ENCODE results near the gene BPIFB3. TPM values are rescaled to one million over a fixed set of nuclear protein-coding genes. Genes with fewer than 3 reads are reported as not detected.

Gene BPIFB3
- total RNA-seq, 2 donors from 2014 or later: not detected

DNA sequence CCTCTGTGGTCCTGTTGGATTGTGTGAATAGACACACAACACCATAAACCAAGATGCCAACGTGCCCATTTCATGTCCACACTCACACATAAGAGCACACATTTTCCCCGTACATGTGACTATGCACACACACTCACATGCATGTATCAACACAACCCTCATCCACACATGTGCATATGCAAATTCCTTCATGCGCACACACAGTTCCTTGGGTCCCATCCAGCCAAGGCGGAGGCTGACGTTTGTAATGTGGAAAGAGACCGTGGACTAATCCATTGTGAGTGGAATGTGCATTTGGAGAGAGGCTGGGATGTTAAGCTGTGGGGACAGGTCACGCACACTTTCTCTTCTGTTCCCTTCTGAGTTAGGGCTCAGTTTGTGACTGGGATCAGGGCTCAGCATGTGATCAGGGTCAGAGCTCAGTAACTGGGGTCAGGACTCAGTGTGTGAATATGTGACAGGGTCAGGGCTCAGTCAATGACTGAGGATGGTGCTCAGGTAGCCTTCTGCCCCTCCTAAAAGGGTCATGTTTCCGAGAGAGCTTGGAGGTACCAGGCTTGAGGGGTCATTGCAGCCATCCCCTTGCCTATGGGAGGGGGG is 46.8 kb upstream of the BPIFB3 start:
- H3K27ac ChIP-seq: no peak overlapping the region
- H3K36me3 ChIP-seq: no peaks in the 10 kb centered on the region
- H3K4me1 ChIP-seq: no peaks in the 10 kb centered on the region
- H3K4me3 ChIP-seq: no peak overlapping the region
- no peaks in the 10 kb centered on the region for H3K27me3 ChIP-seq
- H3K9me3 ChIP-seq: peaks cover 0 to 7% of the 10 kb centered on the region in 2 donors
- TF ChIP-seq, protein P1, sequence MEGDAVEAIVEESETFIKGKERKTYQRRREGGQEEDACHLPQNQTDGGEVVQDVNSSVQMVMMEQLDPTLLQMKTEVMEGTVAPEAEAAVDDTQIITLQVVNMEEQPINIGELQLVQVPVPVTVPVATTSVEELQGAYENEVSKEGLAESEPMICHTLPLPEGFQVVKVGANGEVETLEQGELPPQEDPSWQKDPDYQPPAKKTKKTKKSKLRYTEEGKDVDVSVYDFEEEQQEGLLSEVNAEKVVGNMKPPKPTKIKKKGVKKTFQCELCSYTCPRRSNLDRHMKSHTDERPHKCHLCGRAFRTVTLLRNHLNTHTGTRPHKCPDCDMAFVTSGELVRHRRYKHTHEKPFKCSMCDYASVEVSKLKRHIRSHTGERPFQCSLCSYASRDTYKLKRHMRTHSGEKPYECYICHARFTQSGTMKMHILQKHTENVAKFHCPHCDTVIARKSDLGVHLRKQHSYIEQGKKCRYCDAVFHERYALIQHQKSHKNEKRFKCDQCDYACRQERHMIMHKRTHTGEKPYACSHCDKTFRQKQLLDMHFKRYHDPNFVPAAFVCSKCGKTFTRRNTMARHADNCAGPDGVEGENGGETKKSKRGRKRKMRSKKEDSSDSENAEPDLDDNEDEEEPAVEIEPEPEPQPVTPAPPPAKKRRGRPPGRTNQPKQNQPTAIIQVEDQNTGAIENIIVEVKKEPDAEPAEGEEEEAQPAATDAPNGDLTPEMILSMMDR (IDR thresholded peaks at IDR 0.05): no peak
- no peak for DNase-seq (ENCODE audit: low spot score)

DNA sequence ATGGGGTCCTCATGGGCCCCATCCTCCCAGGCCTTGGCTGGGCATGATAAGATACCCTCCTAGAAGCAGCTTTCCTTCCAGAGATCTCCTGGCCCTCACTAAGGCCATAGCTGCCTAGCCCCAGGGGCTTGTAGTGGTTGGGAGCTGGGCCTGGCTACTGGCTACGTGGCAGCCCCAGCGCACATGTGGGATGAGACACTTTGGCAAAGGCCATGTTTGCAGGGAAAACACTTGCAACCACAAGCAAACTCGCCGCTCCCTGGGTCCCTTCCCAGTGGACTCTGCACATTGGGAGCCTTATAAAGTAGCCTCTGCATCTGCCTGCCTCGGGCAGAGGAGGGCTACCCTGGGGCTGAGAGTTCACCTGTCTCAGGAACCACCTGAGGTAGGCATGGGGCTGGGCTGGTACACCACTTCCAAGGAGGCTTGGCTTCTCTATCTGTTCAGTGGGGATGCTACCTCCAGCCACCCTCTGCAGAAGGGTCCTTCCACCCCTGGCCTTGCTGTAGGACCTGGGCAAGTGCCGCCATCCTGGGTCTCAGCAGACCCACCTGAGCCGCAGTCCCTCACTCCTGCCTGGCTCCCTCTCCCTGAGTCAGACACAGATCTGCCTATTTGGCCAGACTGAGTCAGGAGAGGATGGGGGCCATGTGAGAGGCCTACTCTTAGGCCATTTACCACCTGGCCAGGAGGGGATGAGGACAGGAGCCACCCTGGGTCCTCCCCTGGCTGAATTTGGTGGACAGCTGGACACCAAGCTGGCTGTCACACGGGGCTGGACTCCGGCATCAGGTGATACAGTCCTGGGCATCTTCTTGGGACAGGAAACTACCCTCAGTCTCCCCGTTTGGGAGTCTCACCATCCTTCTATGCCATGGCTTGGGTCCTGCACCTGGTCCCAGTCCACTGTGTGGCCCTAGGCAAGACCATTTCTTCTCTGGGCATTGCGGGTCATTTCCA is 46.0 kb upstream of the BPIFB3 start, which contains the start of gene BPIFB2:
TSS of gene BPIFB2 (plus strand) at position 329 of the 960 bp plus-strand sequence. CDS start 871 bp downstream, outside the sequence.
- Histone ChIP-seq H3K4me1 (no peaks in the 10 kb centered on the region), H3K27ac (no peak within 1 kb of the TSS), H3K27me3 (no peaks in the 10 kb centered on the region), H3K36me3 (no peaks in the 10 kb centered on the region), H3K4me3 (no peak within 1 kb of the TSS), H3K9me3 (peaks cover 0 to 7% of the 10 kb centered on the region in 2 donors)
- DNase-seq (ENCODE audit: low spot score): no peak
- TF ChIP-seq, protein P1 (IDR thresholded peaks at IDR 0.05): no peak

DNA sequence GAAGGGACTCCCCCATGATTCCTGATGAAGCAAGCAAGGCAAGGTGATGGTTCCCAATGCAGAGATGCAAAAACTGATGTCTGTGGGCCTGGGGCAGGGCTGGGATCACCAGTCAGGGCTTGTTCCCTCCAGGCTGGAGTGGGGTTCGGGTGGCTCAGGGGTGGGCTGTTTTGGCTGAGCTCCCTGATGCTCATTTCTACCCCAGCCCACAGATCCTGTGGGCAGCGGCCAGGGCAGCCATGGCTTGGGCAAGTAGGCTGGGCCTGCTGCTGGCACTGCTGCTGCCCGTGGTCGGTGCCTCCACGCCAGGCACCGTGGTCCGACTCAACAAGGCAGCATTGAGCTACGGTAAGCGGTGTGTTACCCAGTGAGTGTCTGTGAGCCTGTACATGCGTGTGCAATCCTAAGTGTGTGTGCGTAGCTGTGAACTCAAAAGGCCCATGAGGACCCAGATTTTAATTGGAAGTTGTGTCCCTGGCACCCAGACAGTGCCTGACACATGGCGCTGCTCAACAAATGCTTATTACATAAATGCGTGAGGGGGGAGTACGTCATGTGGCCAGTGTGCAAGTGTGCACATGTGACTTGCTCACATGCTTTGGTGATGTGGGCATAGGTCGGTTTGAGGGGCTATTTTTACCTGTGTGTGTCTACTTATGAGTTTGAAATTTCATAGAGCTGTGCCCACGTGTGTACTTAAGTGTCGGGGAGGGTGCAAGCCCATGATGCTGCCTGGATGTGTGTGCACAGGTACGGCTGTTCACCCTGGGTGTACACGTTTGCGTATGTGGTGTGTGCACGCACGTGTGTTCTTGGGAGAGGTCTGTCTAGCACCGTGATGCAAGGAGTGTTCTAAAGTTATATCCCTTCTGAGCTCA is 45.1 kb upstream of the BPIFB3 start:
- Histone ChIP-seq H3K27ac (no peak overlapping the region), H3K36me3 (no peaks in the 10 kb centered on the region), H3K9me3 (peaks cover 0 to 7% of the 10 kb centered on the region in 2 donors), H3K27me3 (no peaks in the 10 kb centered on the region), H3K4me1 (no peaks in the 10 kb centered on the region), H3K4me3 (no peak overlapping the region)
- no peak for DNase-seq (ENCODE audit: low spot score)
- TF ChIP-seq, protein P1 (IDR thresholded peaks at IDR 0.05): no peak

DNA sequence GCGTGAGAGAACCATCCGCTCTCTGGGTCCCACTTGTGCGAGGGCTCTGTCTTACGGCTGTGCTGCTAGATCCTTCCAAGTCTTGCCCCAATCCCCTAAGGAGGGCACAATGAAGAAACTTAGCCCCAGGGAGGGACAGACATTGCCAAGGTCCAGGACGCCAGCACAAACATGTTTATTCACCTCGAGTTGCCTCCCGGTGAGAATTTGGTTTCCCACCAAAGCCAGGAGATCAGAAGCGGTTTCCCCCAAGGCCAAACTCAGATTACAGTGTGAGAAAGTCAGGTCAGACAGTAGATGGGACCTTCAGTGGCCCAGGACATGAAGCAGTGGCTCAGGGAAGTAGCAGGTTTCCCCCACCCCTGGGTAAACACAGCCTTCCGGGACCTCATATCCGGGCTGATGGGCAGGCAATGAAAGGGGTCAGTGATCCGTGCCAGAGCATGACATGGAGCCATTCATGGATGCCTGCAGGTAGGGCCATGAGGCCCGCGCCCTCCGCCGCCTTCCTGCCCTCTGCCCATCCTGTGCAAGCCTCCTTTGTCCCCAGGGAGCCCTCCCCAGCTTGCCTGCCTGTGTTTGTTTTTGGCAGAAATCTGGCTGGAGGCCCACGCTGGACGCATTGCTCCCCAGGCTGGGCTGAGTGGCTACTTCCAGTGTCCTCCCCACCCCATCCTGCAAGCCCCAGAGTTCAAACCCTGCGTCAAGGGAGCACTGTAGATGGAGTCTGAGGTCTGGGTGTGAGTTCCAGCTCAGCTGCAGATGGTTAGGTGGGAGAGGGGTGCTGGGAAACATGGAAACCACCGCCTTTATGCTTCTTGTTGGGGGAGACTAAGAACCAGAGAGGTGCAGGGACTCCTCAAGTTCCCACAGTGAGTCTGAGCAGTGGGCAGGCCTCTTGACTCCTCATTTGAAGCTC is 44.2 kb upstream of the BPIFB3 start:
- no peaks in the 10 kb centered on the region for H3K4me1 ChIP-seq
- no peaks in the 10 kb centered on the region for H3K27me3 ChIP-seq
- no peak overlapping the region for H3K4me3 ChIP-seq
- no peaks in the 10 kb centered on the region for H3K36me3 ChIP-seq
- TF ChIP-seq, protein P1 (IDR thresholded peaks at IDR 0.05): no peak
- peaks cover 0 to 7% of the 10 kb centered on the region in 2 donors for H3K9me3 ChIP-seq
- no peak for DNase-seq (ENCODE audit: low spot score)
- H3K27ac ChIP-seq: no peak overlapping the region

DNA sequence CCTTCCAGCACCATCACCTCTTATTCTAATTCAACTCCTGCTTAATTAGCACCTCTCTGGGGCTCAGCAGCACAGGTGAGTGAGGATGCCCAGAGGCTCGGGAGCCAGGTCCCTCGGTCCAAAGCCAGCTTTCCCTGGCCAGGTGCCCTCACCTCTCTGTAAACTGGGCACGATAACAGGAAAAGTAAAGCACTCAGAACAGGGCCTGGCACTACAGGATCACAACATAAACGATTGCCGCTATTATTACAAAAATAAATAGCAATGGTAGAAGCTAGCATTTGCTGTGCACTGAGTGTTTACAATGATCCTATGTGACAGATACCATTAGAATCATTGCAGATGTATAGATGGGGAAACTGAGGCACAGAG is 43.6 kb upstream of the BPIFB3 start:
- Histone ChIP-seq H3K27me3 (no peaks in the 10 kb centered on the region), H3K36me3 (no peaks in the 10 kb centered on the region), H3K4me1 (no peaks in the 10 kb centered on the region), H3K27ac (no peak overlapping the region), H3K4me3 (no peak overlapping the region), H3K9me3 (peaks cover 0 to 5% of the 10 kb centered on the region in 2 donors)
- TF ChIP-seq, protein P1 (IDR thresholded peaks at IDR 0.05): no peak
- no peak for DNase-seq (ENCODE audit: low spot score)
